ENCODE results near the gene NFATC1.

NFATC1 gene

DNA sequence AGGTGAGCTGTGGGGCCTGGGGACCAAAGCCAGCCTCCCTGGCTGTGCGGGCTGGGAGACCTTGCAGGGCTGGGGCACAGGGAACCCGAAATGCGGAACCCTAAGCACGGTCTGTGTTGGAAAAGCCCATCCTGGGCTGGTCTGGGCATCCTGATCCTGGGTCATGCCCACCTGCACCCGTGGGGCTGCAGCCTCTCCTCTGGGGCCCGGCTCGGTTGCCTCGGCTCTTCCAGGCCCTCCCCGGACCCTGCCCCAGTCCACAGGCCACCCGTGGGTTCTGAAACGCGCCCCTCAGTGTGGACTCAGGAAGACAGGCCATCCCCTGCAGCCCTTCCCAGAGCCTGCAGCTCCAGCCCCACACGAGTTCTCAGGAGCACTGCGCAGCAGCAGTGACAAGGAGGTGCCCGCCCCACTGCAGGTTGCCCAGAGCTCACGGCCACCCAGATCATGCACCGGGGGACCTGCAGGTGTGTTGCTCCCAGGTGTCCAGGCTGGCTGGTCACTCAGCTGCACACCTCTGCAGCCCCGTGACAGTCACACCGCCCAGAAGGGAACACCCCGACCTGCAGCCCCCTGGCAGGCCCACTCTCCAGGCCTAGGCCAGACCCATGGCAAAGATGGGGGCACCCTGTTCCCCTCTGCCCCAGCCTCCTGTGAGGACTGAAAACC is 12.2 kb upstream of the NFATC1 start:
- H3K4me1 ChIP-seq (ENCODE audit: control insufficient read depth in 1 of 2, insufficient read depth in 1 of 2, low read depth in 1 of 2, low read length in 1 of 2): peaks cover 3 to 5% of the 10 kb centered on the region in 2 experiments
- no peaks in the 10 kb centered on the region for H3K9me3 ChIP-seq
- TF ChIP-seq, protein P1, sequence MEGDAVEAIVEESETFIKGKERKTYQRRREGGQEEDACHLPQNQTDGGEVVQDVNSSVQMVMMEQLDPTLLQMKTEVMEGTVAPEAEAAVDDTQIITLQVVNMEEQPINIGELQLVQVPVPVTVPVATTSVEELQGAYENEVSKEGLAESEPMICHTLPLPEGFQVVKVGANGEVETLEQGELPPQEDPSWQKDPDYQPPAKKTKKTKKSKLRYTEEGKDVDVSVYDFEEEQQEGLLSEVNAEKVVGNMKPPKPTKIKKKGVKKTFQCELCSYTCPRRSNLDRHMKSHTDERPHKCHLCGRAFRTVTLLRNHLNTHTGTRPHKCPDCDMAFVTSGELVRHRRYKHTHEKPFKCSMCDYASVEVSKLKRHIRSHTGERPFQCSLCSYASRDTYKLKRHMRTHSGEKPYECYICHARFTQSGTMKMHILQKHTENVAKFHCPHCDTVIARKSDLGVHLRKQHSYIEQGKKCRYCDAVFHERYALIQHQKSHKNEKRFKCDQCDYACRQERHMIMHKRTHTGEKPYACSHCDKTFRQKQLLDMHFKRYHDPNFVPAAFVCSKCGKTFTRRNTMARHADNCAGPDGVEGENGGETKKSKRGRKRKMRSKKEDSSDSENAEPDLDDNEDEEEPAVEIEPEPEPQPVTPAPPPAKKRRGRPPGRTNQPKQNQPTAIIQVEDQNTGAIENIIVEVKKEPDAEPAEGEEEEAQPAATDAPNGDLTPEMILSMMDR (IDR thresholded peaks at IDR 0.05): no peak
- H3K27me3 ChIP-seq: peaks cover 40% of the 10 kb centered on the region
- peaks cover 1% of the 10 kb centered on the region for H3K36me3 ChIP-seq
- no peak overlapping the region for H3K4me3 ChIP-seq (ENCODE audit: low read depth in 1 of 2, low read length in 1 of 2)
- H3K27ac ChIP-seq: no peak overlapping the region

DNA sequence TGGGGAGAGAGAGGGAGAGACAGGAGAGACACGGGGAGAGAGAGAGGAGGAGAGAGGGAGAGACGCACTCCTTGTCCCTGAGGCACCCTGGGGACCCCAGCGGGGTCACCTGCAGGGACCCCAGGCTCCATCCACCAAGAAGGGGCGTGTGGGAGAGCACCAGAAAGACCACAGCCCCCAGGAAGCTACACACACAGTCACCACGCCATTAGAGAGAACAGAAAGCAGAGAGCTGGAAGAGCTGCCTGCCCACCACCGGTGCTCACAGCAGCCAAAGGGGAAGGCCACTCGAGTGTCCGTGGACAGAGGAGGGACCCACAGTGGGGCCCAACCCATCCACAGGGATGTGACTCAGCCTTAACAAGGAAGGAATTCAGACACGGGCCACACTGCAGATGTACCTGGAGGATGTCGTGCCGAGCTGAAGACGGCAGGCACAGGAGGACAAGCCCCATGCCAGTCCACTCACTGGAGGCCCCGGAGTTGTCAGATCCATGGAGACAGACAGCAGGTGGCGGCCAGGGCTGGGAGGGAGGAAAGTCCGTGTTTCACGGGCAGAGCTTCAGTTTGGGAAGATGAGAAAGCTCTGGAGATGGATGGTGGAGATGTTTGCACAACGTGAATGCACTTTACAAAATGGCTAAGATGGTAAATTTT is 11.5 kb upstream of the NFATC1 start:
- Histone ChIP-seq H3K9me3 (no peaks in the 10 kb centered on the region), H3K27me3 (peaks cover 47% of the 10 kb centered on the region), H3K36me3 (no peaks in the 10 kb centered on the region), H3K4me3 (ENCODE audit: low read depth in 1 of 2, low read length in 1 of 2) (no peak overlapping the region), H3K27ac (no peak overlapping the region), H3K4me1 (ENCODE audit: control insufficient read depth in 1 of 2, insufficient read depth in 1 of 2, low read depth in 1 of 2, low read length in 1 of 2) (peaks cover 0 to under 1% of the 10 kb centered on the region in 2 experiments)
- TF ChIP-seq, protein P1 (IDR thresholded peaks at IDR 0.05): no peak

DNA sequence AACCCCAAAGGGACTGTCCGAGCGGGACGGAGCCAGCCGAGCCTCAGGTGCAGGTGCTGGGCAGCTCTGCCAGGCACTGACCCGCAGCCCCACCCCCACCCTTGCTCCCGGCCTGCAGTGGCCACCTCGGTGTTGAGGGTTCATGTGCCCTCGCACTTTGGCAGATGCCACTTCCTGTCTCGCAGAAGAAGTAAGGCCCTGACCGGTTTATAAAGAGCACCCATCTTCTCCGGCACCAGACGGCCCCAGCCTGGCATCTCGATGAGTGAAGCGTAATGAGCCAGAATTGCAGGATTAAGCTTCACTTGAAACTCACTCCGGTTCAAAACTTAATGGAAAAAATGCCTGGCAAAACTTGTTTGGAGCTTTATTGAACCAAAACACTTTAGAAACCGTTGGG is 10.9 kb upstream of the NFATC1 start:
- Histone ChIP-seq H3K36me3 (no peaks in the 10 kb centered on the region), H3K4me3 (ENCODE audit: low read depth in 1 of 2, low read length in 1 of 2) (no peak overlapping the region), H3K27ac (no peak overlapping the region), H3K4me1 (ENCODE audit: control insufficient read depth in 1 of 2, insufficient read depth in 1 of 2, low read depth in 1 of 2, low read length in 1 of 2) (no peaks in the 10 kb centered on the region), H3K9me3 (no peaks in the 10 kb centered on the region), H3K27me3 (peaks cover 53% of the 10 kb centered on the region)
- TF ChIP-seq, protein P1 (IDR thresholded peaks at IDR 0.05): no peak

- TF ChIP-seq, protein P1 (IDR thresholded peaks at IDR 0.05): no peak
- Histone ChIP-seq H3K4me3 (ENCODE audit: low read depth in 1 of 2, low read length in 1 of 2) (no peak overlapping the region), H3K9me3 (no peaks in the 10 kb centered on the region), H3K27me3 (peaks cover 58% of the 10 kb centered on the region), H3K4me1 (ENCODE audit: control insufficient read depth in 1 of 2, insufficient read depth in 1 of 2, low read depth in 1 of 2, low read length in 1 of 2) (no peaks in the 10 kb centered on the region), H3K27ac (no peak overlapping the region), H3K36me3 (no peaks in the 10 kb centered on the region)
These were observed 10.4 kb upstream of the NFATC1 start for GRCh38 chr18:79385326-79385707.

GRCh38 chr18:79385708-79386341 is 9.9 kb upstream of the NFATC1 start:
- peaks cover 63% of the 10 kb centered on the region for H3K27me3 ChIP-seq
- no peaks in the 10 kb centered on the region for H3K36me3 ChIP-seq
- no peaks in the 10 kb centered on the region for H3K4me1 ChIP-seq (ENCODE audit: control insufficient read depth in 1 of 2, insufficient read depth in 1 of 2, low read depth in 1 of 2, low read length in 1 of 2)
- H3K4me3 ChIP-seq (ENCODE audit: low read depth in 1 of 2, low read length in 1 of 2): no peak overlapping the region
- TF ChIP-seq, protein P1 (IDR thresholded peaks at IDR 0.05): no peak
- H3K9me3 ChIP-seq: no peaks in the 10 kb centered on the region
- H3K27ac ChIP-seq: no peak overlapping the region
